MG63 (cell line): ENCODE results near the gene DGKI. TPM values are rescaled to one million over a fixed set of nuclear protein-coding genes. Genes with fewer than 3 reads are reported as not detected.
A peak's percentile ranks its signal among the peaks of the same experiment; 100 is the strongest.

Experiments used
- DNase-seq: peaks from one replicate; pipeline ENCODE4 v3.0.0-alpha.2; 2020
- H3K27me3 ChIP-seq: fragments of 250-450 bp; sonication (Bioruptor Pico); 2 replicates; pipeline ENCODE4 v1.5.1; 2020; ENCODE audit warnings: mild to moderate bottlenecking, moderate library complexity
- H3K36me3 ChIP-seq: fragments of 250-450 bp; sonication (Bioruptor Pico); 2 replicates; pipeline ENCODE4 v1.5.1; 2020; ENCODE audit warnings: mild to moderate bottlenecking, moderate library complexity
- H3K4me3 ChIP-seq: fragments of 250-450 bp; sonication (Bioruptor Pico); 2 replicates; pipeline ENCODE4 v1.5.1; 2020; ENCODE audit warnings: mild to moderate bottlenecking, moderate library complexity
- H3K9me3 ChIP-seq: fragments of 250-450 bp; sonication (Bioruptor Pico); 2 replicates; pipeline ENCODE4 v1.5.1; 2020; ENCODE audit warnings: mild to moderate bottlenecking, moderate library complexity
- total RNA-seq: library from RNA; depleted of rRNA; stranded (reverse); fragments of >200 nt; shearing (Covaris generic); gene quantifications from 2 replicates; pipeline ENCODE4 v1.2.3, GENCODE V29; 2014; ENCODE audit warnings: low replicate concordance

Gene DGKI
- total RNA-seq, 1 experiment from 2014 or later: 0.43 TPM

DNA sequence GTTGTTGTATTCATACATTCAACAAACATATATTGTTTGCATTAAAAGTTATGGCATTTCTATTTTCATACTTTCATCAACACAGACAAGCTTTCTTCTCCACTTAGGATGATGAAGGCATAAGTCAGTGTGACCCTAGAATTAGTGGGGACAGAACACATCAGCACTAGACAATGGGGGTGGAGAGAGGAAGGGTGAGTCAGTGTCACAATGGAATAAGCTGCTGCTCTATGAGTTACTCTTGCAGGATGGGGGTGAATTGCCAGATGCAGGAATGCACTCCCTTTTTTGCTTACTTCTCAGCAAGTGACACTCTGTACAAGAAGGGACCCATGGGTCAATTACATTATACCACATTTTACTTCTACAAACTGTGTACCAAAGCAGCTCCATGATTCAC lies 74.0 kb downstream of the DGKI start:
- no peaks in the 10 kb centered on the region for H3K27me3 ChIP-seq
- H3K9me3 ChIP-seq: no peaks in the 10 kb centered on the region
- H3K36me3 ChIP-seq: no peaks in the 10 kb centered on the region
- no peak overlapping the region for H3K4me3 ChIP-seq
- DNase-seq: peak; percentile 52

DNA sequence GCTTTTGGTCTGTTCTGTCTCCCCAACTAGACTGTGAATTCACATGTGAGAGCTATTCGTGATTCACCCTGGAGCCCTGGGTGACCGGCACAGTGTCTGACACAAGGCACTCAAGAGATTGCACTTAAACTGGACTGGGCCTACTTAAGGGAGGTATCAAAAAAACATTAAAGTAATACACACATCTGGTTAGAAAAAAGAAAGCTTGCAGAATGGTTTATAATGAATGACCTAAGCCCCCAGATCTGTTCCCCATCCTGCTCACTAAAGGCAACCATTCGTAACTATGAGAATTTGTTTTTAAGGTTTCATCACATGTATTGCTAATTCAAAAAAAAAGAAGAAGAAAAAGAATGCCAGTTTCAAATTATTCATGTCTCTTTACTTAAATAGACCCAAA lies 74.5 kb downstream of the DGKI start:
- no peak overlapping the region for H3K4me3 ChIP-seq
- H3K27me3 ChIP-seq: no peaks in the 10 kb centered on the region
- H3K36me3 ChIP-seq: no peaks in the 10 kb centered on the region
- no peak for DNase-seq
- no peaks in the 10 kb centered on the region for H3K9me3 ChIP-seq

DNA sequence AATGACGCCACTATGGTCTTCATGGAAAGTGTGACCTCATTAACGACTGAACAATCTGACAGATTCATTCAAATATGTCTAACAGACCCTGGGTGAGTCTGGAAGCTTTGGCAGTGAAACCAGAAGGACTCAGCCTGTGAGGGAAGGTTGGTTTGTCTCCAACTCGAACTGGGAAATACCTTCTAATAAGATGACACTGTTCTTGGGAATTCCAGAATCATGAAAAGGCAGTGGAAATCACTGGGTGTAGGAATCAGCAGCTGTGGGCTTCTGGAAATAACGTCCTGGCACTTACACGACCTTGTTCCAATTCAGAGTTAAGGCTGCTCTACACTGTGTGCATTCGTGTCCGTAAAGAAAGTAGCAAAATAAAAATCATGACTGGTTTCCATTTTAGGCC lies 75.1 kb downstream of the DGKI start:
- Histone ChIP-seq H3K9me3 (no peaks in the 10 kb centered on the region), H3K4me3 (no peak overlapping the region), H3K27me3 (no peaks in the 10 kb centered on the region), H3K36me3 (no peaks in the 10 kb centered on the region)
- DNase-seq: peak; percentile 47

DNA sequence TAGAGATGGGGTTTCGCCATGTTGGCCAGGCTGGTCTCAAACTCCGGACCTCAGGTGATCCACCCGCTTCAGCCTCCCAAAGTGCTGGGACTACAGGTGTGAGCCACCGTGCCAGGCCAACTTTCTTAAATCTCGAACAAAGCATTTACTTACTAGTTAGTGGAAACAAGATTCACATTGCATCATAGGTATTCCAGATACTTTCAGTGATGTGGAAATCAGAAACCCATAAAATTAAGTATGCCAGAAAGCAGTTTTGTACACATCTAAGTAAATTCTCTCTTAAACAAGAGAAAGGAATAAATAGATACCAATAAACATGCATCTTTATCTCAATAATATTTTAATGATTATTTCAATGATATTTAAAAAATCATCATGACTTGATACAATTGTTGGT lies 75.5 kb downstream of the DGKI start:
- Histone ChIP-seq H3K36me3 (no peaks in the 10 kb centered on the region), H3K27me3 (no peaks in the 10 kb centered on the region), H3K4me3 (no peak overlapping the region), H3K9me3 (no peaks in the 10 kb centered on the region)
- DNase-seq: no peak

DNA sequence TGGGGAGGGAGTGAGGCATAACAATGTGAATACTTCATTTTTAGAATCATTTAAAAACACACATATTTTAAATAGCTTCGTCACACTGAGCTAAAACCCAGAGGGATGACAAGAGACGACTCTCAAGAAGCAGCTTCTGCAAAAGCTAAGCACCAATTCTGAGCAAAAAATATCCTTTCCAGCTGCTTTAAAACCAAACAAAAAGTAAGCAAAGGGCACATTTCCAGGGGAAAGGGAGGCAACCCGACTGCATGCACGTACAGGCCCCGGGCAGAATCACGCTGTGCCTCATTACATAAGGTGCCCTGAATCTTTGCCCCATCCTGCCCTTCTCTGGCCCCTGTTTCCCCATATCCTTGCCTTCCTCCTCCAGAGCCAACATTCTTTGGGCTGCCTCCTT lies 78.4 kb downstream of the DGKI start:
- no peak overlapping the region for H3K4me3 ChIP-seq
- no peak for DNase-seq
- no peaks in the 10 kb centered on the region for H3K36me3 ChIP-seq
- no peaks in the 10 kb centered on the region for H3K9me3 ChIP-seq
- no peaks in the 10 kb centered on the region for H3K27me3 ChIP-seq

DNA sequence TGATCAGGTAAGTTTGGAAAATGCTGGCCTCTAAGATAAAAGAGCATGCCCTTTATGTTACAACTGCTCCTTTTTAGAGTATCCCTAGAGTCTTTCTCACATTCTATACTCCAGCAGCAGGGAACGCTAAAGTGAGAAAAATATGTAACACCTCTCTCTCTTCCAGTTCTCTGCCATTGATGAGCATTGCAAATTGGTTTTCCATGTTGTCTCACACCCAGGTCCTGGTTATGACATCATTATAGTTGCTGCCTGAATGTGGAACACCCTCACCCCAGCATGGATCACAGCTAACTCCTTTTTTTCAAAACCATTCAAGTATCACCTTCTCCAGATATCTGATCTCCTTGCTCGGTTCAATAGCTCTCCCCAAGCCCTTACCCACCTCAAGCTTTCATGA lies 84.4 kb downstream of the DGKI start:
- no peaks in the 10 kb centered on the region for H3K27me3 ChIP-seq
- H3K9me3 ChIP-seq: no peaks in the 10 kb centered on the region
- no peaks in the 10 kb centered on the region for H3K36me3 ChIP-seq
- no peak overlapping the region for H3K4me3 ChIP-seq
- no peak for DNase-seq

DNA sequence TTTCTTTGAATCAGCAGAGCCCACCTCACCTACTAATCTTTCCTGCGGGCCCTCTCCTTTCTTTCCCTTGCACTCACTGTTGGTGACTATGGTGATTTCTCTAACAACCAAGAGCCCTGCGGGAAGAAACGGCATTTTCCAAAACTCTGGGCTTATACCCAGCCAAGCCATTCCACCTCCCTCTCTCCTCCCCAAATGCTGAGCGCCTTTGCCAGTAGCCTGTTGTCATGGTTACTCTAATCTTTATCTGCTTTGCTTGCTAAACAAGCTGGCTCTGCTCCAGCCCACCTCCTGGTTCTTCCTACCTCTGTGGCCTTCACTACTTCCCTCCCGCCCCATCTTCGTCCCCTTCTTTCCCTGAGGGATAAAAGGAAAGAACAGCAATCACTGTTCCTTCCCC lies 86.7 kb downstream of the DGKI start:
- Histone ChIP-seq H3K9me3 (no peaks in the 10 kb centered on the region), H3K36me3 (no peaks in the 10 kb centered on the region), H3K27me3 (no peaks in the 10 kb centered on the region), H3K4me3 (no peak overlapping the region)
- DNase-seq: no peak

DNA sequence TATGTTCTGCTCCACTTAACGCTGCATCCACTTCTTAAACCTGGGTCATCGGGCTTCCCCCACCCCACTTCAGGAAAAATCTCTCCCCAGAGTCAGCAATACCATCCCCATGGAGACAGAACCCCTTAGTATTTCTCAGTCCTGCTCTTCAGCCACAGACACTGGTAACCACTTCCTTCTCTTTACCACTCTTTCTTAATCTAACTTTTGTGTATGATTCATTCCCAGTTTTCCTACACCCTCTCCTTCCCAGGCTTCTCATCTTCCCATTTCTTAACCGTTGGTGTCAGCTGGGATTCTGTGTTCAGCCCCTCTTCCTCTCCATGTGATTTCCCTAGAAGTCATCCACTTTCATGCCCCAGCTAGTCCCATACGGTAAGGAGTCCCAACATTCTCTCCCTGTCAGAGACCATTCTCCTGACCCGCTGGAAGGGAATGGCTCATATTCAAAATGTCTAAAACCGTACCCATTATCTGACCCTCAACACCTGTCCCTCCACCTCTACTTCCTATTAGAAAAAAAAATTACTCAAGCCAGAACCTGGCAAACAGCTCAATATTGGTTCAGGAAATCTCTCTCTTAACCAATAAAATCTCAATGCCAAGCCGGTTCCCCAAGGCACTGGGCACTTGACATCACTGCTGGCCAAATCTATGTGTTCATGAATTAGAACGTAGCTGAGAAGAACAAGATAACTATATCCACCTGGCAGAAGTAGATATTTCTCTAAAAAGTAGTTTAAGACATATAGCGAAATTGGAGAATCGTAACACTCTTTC lies 89.4 kb downstream of the DGKI start:
- H3K36me3 ChIP-seq: no peaks in the 10 kb centered on the region
- H3K27me3 ChIP-seq: no peaks in the 10 kb centered on the region
- no peak for DNase-seq
- no peak overlapping the region for H3K4me3 ChIP-seq
- no peaks in the 10 kb centered on the region for H3K9me3 ChIP-seq

DNA sequence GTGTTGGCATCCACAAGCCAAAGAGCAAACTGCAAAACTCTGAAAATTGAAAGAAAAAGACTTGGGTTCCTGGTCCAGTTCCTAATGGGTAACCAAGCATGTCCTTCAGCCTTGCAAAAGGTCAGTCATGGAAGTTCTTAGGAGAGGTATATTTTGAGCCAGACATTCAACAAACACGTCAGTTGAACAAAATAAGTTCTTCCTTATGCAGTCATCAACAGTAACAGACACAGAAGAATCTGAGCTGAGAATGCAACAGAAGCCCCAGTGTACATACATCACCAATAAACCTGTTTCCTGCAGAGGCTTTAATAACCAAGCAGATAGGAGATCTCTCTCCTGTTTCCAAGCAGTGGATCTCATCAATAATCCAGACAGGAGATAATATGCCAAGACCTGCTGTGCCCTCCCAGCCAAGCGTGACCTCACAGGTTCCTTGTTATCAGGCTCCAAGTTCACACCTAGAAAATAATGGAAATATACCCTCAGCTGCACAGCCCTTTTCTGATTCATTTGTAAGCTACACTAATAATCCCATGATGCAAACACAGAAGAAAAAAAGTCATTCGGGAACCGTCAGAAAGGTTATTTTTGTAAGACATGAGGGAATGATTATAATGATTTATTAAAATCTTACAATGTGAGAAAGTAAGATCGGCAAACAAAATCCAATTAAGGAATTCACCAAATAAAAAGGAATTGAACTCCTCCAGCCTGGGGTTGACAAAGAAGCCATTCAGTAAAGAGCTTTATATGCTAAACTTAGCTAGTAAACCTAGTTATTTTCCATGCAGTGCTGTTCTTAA lies 90.7 kb downstream of the DGKI start:
- no peak for DNase-seq
- H3K4me3 ChIP-seq: no peak overlapping the region
- no peaks in the 10 kb centered on the region for H3K9me3 ChIP-seq
- no peaks in the 10 kb centered on the region for H3K36me3 ChIP-seq
- H3K27me3 ChIP-seq: no peaks in the 10 kb centered on the region

DNA sequence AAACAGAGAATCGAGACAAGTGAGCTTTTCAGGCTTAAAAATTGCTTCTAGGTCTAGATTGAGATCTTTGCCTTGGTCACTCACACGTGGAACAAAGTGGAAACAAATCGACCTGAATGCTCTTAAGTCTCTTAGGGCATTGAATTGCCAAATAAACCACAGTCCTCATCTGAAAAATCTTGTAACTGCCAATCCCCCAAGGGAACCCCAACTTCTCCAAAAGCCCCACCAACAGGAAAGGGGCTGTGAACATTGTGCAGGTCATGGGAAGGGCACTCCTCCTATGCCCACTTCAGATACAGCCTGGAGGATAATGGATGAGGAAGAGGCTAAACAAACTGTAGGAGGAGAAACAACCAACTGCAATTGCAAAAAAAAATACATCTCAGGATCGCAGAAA lies 91.3 kb downstream of the DGKI start:
- Histone ChIP-seq H3K27me3 (no peaks in the 10 kb centered on the region), H3K9me3 (no peaks in the 10 kb centered on the region), H3K4me3 (no peak overlapping the region), H3K36me3 (no peaks in the 10 kb centered on the region)
- no peak for DNase-seq

DNA sequence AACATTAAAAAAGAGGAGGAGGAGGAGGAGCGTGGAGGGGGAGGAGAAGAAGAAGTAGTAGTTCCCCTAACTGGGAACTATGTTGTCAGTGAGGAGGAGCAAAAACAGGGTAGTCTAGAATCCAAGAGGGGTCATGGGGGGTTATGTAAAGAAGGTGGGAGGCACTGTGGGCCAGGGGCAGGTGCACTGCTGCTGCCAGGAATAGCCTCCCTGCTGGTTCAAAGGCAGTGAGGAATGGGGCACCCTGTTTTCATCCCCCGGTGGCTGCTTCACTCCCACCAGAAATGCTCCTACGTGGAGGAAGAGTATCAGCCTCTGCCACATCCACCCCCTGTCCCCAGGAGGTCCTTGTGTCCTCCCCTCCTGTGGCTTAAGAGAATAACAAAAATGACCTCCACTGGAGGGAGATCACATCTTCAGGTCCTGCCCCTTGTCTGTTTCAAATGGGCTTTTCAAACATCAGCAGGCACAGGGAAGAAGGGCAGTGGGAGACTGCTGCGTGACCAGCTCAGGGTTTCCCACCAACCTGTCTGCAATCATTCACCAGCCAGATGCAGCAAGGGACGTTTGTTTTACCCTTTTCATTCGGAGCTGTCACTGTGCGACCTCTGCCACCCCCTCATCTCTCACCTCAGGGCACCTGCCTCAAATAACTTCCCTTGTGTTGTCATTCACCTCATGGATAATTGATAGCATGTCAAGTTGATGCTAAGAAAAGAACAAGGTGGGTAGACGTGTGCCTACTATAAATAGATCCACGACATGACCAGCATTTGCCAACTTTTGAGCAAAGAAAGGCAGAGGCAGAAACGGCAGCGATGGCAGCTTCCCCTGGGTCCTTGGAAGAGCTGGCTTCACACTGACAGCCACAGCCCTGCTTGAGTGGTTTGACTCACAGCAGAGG lies 92.6 kb downstream of the DGKI start:
- no peaks in the 10 kb centered on the region for H3K27me3 ChIP-seq
- no peak for DNase-seq
- H3K4me3 ChIP-seq: no peak overlapping the region
- no peaks in the 10 kb centered on the region for H3K36me3 ChIP-seq
- no peaks in the 10 kb centered on the region for H3K9me3 ChIP-seq

DNA sequence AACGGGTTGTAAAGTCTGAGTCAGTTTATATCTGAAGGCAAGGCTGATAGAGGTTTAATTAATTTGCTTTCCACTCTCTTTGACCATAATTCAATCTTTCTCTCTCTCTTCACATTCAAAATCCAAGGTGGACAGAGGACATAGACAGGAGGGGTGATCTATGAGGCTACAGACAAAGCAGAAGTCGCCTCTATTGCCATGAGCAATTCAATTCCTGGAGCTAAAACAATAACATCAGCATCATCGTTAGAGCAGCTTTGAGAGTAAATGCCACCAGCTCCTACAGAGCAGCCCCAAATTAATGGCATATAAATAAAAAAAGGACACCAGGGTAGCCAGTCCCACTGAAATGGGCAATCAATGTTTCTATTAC lies 93.2 kb downstream of the DGKI start:
- Histone ChIP-seq H3K36me3 (no peaks in the 10 kb centered on the region), H3K27me3 (no peaks in the 10 kb centered on the region), H3K9me3 (no peaks in the 10 kb centered on the region), H3K4me3 (no peak overlapping the region)
- no peak for DNase-seq

DNA sequence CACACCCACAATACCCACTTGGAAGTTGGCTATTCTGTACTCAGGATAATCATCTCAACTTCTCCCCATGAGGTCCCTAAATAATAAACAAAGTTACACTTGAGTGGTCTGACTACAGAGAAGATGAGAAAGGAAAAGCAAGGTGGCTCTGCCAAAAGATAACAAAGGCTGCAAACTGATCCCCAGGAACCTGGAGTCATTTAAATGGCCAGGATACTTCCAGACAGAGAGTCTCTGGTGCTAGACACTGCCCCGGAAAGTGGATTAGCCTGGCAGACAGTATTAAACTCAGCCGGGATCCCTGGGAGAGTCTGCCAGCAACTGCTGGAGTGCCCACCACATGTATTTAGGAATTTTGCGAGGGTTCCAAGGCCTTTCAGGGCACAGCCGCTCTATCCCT lies 93.7 kb downstream of the DGKI start:
- no peaks in the 10 kb centered on the region for H3K27me3 ChIP-seq
- H3K4me3 ChIP-seq: no peak overlapping the region
- no peak for DNase-seq
- H3K9me3 ChIP-seq: no peaks in the 10 kb centered on the region
- no peaks in the 10 kb centered on the region for H3K36me3 ChIP-seq

DNA sequence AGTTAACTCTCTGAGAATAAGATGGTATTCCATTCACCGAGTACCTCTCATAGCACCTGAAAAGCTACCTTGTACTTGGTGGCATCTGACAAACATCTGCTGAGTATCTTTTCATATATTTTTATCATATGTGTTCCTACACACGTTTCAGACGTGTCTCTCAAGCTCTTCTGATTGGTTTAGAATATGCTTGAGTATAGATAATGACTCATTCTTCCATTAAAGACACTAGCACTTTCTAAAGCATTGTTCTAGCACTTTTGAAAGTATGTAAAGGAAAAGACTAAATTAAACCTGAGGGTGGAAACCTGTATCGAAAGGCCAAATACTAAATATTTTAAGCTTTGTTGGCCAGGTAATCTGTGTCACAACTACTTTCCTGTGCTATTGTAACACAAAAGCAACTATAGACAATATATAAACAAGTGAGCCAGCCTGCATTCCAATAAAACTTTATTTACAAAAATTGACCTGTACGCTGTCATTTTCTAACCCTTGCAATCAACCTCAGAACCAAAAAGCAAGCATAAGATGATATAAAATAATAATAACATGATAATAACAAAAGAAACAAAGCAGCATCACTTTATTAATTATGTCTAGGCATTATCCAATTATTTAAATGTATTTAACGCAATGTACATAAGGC lies 95.3 kb downstream of the DGKI start:
- Histone ChIP-seq H3K9me3 (no peaks in the 10 kb centered on the region), H3K27me3 (no peaks in the 10 kb centered on the region), H3K4me3 (no peak overlapping the region), H3K36me3 (no peaks in the 10 kb centered on the region)
- DNase-seq: no peak

DNA sequence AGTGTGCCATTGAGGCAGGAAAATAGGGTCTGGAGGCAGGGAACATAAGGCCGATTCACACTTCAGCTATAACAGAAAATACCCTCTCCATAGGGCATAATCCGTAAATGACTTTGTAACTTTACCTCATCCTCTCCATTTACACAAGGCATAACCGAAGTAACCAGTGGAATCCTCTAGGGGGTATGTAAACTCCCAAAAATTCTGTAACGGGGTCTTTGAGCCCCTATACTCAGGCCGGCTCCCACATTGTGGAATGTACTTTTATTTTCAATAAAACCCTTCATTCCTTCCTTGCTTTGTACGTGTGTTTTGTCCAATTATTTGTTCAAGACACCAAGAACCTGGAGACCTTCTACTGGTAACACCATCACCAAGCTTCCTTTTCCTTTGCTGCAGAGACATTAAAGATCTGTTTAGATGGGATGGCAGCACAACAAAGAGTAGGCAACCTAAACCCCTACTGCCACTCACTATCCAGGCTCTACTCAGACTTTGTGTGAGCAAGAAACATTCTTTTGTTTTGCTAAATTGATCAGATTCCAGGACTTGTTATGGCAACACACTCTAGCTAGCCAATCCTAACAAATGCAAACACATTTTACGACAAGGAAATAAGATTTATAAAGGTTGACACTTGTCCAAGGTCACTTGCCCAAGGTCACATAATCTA lies 99.3 kb downstream of the DGKI start:
- H3K9me3 ChIP-seq: 0 out of 2 replicates have a peak, but pooled peaks cover 3% of the 10 kb centered on the region
- H3K36me3 ChIP-seq: no peaks in the 10 kb centered on the region
- DNase-seq: no peak
- H3K27me3 ChIP-seq: no peaks in the 10 kb centered on the region
- no peak overlapping the region for H3K4me3 ChIP-seq

DNA sequence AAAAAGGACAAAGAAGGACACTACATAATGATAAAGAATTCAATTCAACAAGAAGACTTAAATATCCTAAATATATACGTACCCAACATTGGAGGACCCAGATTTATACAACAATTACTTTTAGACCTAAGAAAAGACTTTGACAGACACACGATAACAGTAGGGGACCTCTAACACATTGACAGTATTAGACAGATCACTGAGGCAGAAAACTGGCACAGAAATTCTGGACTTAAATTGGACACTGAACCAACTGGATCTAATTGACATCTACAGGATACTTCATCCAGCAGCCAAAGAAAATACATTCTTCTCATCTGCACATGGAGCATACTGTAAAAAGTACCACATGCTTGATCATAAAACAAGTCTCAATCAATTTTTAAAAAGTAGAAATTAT lies 103.8 kb downstream of the DGKI start:
- DNase-seq: no peak
- Histone ChIP-seq H3K4me3 (no peak overlapping the region), H3K9me3 (0 out of 2 replicates have a peak, but pooled peaks cover 3% of the 10 kb centered on the region), H3K27me3 (no peaks in the 10 kb centered on the region), H3K36me3 (no peaks in the 10 kb centered on the region)
